Prostate gland (tissue), 2 donors: ENCODE data around the gene SIAE. TPM values are rescaled to one million over a fixed set of nuclear protein-coding genes. Genes with fewer than 3 reads are reported as not detected.
A peak's percentile ranks its signal among the peaks of the same experiment; 100 is the strongest.

Experiments used
- DNase-seq: peaks from one replicate; pipeline ENCODE4 v3.0.0-alpha.2; 2019; ENCODE audit warnings: low spot score
- H3K27ac ChIP-seq, 2 donors: fragments of 200-600 bp; sonication (generic); 2 replicates each; pipeline ENCODE4 v1.5.1; 2017 to 2019
- H3K27me3 ChIP-seq: fragments of 200-600 bp; sonication (generic); replicated peaks from 2 replicates; pipeline ENCODE4 v1.5.1; 2019; ENCODE audit not compliant: insufficient read depth
- H3K36me3 ChIP-seq, 2 donors: fragments of 200-600 bp; sonication (generic); 1 replicate in 1 of 2; 2 replicates in 1 of 2; pipeline versions ENCODE4 v1.5.1 to v1.8.1; 2017 to 2019
- H3K4me1 ChIP-seq: fragments of 200-600 bp; sonication (generic); replicated peaks from 2 replicates; pipeline ENCODE4 v1.5.1; 2019
- H3K4me3 ChIP-seq, 2 donors: fragments of 200-600 bp; sonication (generic); 2 replicates each; pipeline ENCODE4 v1.5.1; 2017 to 2019
- H3K9me3 ChIP-seq: fragments of 200-600 bp; sonication (generic); 2 replicates; pipeline ENCODE4 v1.5.1; 2017
- POLR2A ChIP-seq: fragments of 450-650 bp; IDR thresholded peaks from one replicate; pipeline ENCODE4 v1.6.1; 2016; ENCODE audit warnings: antibody characterized with exemption, mild to moderate bottlenecking
- POLR2AphosphoS5 ChIP-seq: sonication (generic); formaldehyde crosslinking; IDR thresholded peaks from one replicate; pipeline ENCODE4 v1.6.1; 2017; ENCODE audit warnings: antibody characterized with exemption
- WGBS: methylation state at CpG from one replicate; pipeline ENCODE4 v1.1.5; 2018; 5-methylcytosine and 5-hydroxymethylcytosine counted together
- intact Hi-C: fragments of 100-400 bp; cut with DNase I; formaldehyde crosslinking; loops from one replicate; pipeline ENCODE4 v1.14.2; 2022
- total RNA-seq, 2 donors: library from RNA; depleted of rRNA; stranded (reverse); fragments of >200 nt; gene quantifications; one replicate each; pipeline ENCODE4 v1.1.0, GENCODE V29; 2016
- TF ChIP-seq, protein P1 (sequence below), 4 experiments: fragments of 200-600 bp in 2 of 4; fragments of 450-650 bp in 2 of 4; sonication (generic) in 2 of 4; IDR thresholded peaks; 1 replicate in 3 of 4; 2 replicates in 1 of 4; pipeline ENCODE4 v1.5.1; 2016 to 2019; ENCODE audit warnings: antibody characterized with exemption in 4 of 4, mild to moderate bottlenecking in 2 of 4, moderate library complexity in 2 of 4

The SIAE gene
- total RNA-seq, 2 donors from 2014 or later: 20.4 to 30.1 TPM

DNA sequence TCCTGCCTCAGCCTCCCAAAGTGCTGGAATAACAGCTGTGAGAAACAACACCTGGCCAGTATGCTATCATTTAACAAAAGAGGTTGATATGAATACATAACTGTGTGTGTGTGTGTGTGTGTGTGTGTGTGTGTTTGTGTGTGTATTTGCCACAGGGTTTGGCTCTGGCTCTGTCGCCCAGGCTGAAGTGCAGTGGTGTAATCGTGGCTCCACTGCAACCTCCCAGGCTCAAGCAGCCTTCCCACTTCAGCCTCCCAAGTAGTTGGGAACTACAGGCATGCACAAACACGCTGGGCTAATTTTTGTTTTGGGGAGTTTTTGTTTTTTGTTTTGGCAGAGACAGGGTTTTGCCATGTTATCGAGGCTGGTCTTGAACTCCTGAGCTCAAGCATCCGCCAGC lies 4.9 kb upstream of the SIAE start:
- no peaks in the 10 kb centered on the region for H3K36me3 ChIP-seq
- WGBS: 81% methylated on average over 5 of the region's 5 CpGs
- intact Hi-C loops: no loop called here

DNA sequence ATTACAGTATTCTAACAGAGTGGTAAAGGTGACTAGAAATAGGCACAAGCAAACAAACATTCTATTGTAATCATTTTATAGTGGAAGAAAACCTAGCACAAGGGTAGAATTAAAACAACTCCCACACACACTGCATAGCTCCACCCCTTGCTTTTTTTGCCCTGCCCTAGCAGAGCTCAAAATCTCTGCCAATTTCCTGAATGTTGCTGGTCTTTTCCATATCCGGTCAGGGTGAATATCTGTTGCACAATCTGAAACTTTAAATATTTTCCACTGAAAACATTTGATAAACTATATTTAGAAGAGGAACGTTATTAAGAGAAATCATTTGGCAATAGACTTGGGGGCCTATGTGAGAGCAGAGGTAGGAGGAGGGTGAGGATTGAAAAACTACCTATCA lies 2.8 kb upstream of the SIAE start:
- Histone ChIP-seq H3K4me3 (no peak overlapping the region), H3K9me3 (no peaks in the 10 kb centered on the region), H3K27me3 (no peaks in the 10 kb centered on the region), H3K27ac (no peak overlapping the region), H3K4me1 (peaks cover 3% of the 10 kb centered on the region), H3K36me3 (no peaks in the 10 kb centered on the region)
- intact Hi-C loops: no loop called here
- TF ChIP-seq, protein P1, sequence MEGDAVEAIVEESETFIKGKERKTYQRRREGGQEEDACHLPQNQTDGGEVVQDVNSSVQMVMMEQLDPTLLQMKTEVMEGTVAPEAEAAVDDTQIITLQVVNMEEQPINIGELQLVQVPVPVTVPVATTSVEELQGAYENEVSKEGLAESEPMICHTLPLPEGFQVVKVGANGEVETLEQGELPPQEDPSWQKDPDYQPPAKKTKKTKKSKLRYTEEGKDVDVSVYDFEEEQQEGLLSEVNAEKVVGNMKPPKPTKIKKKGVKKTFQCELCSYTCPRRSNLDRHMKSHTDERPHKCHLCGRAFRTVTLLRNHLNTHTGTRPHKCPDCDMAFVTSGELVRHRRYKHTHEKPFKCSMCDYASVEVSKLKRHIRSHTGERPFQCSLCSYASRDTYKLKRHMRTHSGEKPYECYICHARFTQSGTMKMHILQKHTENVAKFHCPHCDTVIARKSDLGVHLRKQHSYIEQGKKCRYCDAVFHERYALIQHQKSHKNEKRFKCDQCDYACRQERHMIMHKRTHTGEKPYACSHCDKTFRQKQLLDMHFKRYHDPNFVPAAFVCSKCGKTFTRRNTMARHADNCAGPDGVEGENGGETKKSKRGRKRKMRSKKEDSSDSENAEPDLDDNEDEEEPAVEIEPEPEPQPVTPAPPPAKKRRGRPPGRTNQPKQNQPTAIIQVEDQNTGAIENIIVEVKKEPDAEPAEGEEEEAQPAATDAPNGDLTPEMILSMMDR (IDR thresholded peaks at IDR 0.05): no peak
- no peak for TF ChIP-seq POLR2AphosphoS5
- 48% methylated on average over 2 of the region's 2 CpGs for WGBS
- no peak for DNase-seq

More for the DNA sequence above, 4.9 kb upstream of the SIAE start:
- Histone ChIP-seq H3K27ac (no peak overlapping the region), H3K9me3 (no peaks in the 10 kb centered on the region), H3K4me1 (peaks cover 3% of the 10 kb centered on the region), H3K4me3 (no peak overlapping the region), H3K27me3 (no peaks in the 10 kb centered on the region)
- TF ChIP-seq POLR2A: no peak
- no peak for TF ChIP-seq POLR2AphosphoS5
- TF ChIP-seq, protein P1 (IDR thresholded peaks at IDR 0.05): no peak
- DNase-seq: no peak

DNA sequence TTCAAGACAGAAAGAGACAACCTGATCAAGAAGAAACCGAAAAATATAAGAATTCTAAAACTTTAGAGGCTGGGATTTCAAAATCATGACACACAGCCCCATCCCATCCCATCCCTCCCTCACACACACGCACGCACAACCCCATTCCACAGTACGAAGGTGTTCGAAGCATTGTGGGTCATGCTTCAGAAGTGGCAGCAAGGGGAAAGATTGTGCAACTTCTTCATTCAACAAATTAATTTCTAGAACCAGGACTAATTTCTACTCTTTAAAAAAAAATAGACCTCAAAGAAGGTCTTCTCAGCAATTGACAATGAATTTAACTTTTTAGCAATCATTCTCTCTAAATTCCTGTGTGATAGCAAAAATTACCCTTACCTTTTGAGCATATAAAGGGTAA lies 1.0 kb upstream of the SIAE start:
- no peak for DNase-seq
- TF ChIP-seq, protein P1 (IDR thresholded peaks at IDR 0.05): no peak
- TF ChIP-seq POLR2A: no peak
- TF ChIP-seq POLR2AphosphoS5: no peak
- Histone ChIP-seq H3K4me3 (peak overlapping the region; percentile 54 to 55), H3K27me3 (no peaks in the 10 kb centered on the region), H3K36me3 (no peaks in the 10 kb centered on the region), H3K27ac (no peak overlapping the region), H3K9me3 (no peaks in the 10 kb centered on the region), H3K4me1 (peaks cover 3% of the 10 kb centered on the region)
- intact Hi-C loops: no loop called here
- WGBS: 89% methylated on average over 5 of the region's 5 CpGs

DNA sequence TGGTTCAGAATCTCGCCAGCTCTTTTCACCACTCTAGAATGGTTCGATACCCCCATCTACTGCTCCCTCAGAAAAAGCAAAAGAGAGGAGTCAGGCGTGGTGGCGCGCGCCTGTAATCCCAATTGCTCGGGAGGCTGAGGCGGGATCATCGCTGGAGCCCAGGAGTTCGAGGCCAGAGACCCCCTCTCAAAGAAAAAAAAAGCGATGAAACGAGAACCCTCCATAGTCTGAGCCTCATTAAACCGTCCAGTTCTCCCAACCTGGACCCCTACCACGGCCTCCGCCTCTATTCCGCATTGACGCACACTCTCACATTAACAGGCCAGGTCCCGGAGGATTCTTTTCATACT lies 604 bp upstream of the SIAE start:
- no peak for DNase-seq
- peak overlapping the region; percentile 54 to 55 for H3K4me3 ChIP-seq
- H3K27me3 ChIP-seq: no peaks in the 10 kb centered on the region
- H3K36me3 ChIP-seq: no peaks in the 10 kb centered on the region
- 26% methylated on average over 18 of the region's 18 CpGs for WGBS
- peaks cover 3% of the 10 kb centered on the region for H3K4me1 ChIP-seq
- intact Hi-C loops: no loop called here
- TF ChIP-seq POLR2AphosphoS5 (no peak), POLR2A (no peak)
- TF ChIP-seq, protein P1 (IDR thresholded peaks at IDR 0.05): no peak
- H3K9me3 ChIP-seq: no peaks in the 10 kb centered on the region
- H3K27ac ChIP-seq: peak overlapping the region; percentile 64 to 72

DNA sequence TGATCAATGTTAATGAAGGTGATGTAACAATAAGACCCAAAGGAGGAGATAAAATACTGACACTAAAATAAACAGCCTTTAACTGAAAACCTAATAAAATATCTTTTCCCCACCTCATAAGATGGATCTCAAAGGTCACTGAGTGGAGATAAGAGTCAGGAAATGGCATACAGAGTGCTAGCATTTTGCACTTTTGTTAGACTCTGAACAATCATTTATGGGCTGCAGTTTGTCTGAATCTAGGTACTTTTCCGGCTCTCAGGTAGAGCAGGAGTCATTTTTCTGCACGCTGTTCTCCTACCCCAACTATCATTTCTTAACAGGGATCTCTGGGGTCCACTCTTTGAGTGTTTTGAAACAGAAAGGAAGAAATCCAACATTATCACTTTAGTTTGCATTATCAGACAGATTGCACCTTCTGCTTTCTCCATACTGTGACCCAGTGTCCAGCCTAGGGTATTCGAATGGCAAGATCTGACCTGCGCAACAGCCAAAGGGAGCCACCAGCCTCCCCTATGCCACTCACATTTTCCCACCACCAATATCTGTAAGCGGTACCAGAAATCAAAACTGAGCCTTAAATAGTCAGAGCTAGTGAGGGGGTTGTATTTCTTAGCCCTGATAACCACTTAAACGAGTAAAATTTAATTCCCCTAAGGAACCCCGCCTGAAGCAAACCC lies 863 bp downstream of the SIAE start:
- intact Hi-C loops: loop anchor here (2.0 kb wide), 1 partner anchor 90 kb away; the partner anchor contains the start of gene ESAM
- 55% methylated on average over 7 of the region's 7 CpGs for WGBS

More for the DNA sequence above, 863 bp downstream of the SIAE start:
- TF ChIP-seq POLR2A (no peak), POLR2AphosphoS5 (no peak)
- TF ChIP-seq, protein P1 (IDR thresholded peaks at IDR 0.05): no peak
- H3K27ac ChIP-seq: peak overlapping the region; percentile 64 to 72
- no peaks in the 10 kb centered on the region for H3K27me3 ChIP-seq
- H3K36me3 ChIP-seq: no peaks in the 10 kb centered on the region
- peaks cover 3% of the 10 kb centered on the region for H3K4me1 ChIP-seq
- DNase-seq: no peak
- H3K4me3 ChIP-seq: peak overlapping the region; percentile 54 to 55
- H3K9me3 ChIP-seq: no peaks in the 10 kb centered on the region
